Astrocyte (in vitro differentiated cells and primary cell): ENCODE data around the gene PIGO.

Source experiments
- CTCF ChIP-seq: IDR thresholded peaks from 2 replicates; pipeline ENCODE4 v1.5.1; 2011; ENCODE audit warnings: low read depth, mild to moderate bottlenecking, inconsistent platforms, low read length, moderate library complexity; ENCODE audit not compliant: insufficient read depth
- EZH2 ChIP-seq: IDR thresholded peaks from 2 replicates; pipeline ENCODE4 v1.6.1; 2012; ENCODE audit warnings: mild to moderate bottlenecking, low read length, inconsistent platforms; ENCODE audit not compliant: insufficient read depth

- no peak for TF ChIP-seq CTCF
- no peak for TF ChIP-seq EZH2
These were observed 19.5 kb downstream of the PIGO start for GRCh38 chr9:35076848-35077247.
